ENCODE results near the gene TRPC4AP. TPM values are rescaled to one million over a fixed set of nuclear protein-coding genes. Genes with fewer than 3 reads are reported as not detected.
A peak's percentile ranks its signal among the peaks of the same experiment; 100 is the strongest.

Gene TRPC4AP
- total RNA-seq, 2 donors from 2014 or later: 72.8 to 78.6 TPM

- Mint-ChIP-seq H3K4me3 (no peak overlapping the region), H3K36me3 (ENCODE audit: insufficient read depth in 2 of 2) (peaks cover 2 to 18% of the 10 kb centered on the region in 2 donors)
These were observed 53.5 kb downstream of the TRPC4AP start for GRCh38 chr20:35039146-35039545.

DNA sequence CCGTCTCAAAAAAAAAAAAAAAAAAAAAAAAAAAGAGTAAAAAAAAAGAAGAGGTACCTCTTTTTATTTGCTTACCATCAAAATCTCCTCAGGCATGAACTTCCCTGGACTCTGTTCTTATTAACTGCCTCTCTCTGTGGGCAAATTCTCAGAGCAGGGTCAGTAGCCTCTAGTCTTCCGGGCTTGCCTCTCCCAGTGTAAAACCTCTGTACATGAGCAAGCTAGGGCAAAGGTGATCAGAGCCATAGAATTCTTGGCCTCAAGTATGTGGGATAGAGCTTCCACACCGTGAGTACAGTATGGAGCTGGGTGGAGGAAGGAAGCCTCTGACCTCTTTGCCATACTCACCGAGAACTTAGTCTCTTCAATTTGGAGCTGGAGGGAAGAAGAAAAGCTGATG lies 58.5 kb downstream of the TRPC4AP start:
- DNase-seq: no peak
- Mint-ChIP-seq H3K27me3 (ENCODE audit: low read depth) (no peaks in the 10 kb centered on the region), H3K4me1 (ENCODE audit: low read depth) (no peaks in the 10 kb centered on the region), H3K9me3 (no peaks in the 10 kb centered on the region), H3K4me3 (no peak overlapping the region), H3K36me3 (ENCODE audit: insufficient read depth in 2 of 2) (peaks cover 13 to 26% of the 10 kb centered on the region in 2 donors), H3K27ac (no peak overlapping the region)
- no peak for ATAC-seq (replicated peaks in 1 of 2)

More at GRCh38 chr20:35039146-35039545, 53.5 kb downstream of the TRPC4AP start:
- Mint-ChIP-seq H3K27ac (peak overlapping the region; percentile 80), H3K9me3 (no peaks in the 10 kb centered on the region), H3K27me3 (ENCODE audit: low read depth) (no peaks in the 10 kb centered on the region), H3K4me1 (ENCODE audit: low read depth) (no peaks in the 10 kb centered on the region)
- no peak for ATAC-seq (replicated peaks in 1 of 2)
- DNase-seq: no peak

DNA sequence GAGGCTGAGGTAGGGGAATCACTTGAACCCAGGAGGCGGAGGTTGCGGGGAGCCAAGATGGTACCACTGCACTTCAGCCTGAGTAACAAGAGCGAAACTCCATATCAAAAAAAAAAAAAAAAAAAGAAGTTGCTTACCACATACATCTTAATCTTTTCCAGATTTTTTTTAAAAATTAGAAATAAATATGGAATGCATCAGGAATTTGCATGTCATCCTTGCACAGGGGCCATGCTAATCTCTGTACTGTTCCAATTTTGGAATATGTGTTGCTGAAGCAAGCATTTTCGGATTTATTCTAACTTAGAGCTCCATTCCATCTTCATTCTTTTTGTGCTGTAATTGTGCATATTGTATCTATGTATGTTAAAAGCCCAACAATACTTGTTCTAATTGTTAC lies 62.5 kb downstream of the TRPC4AP start:
- H3K9me3 Mint-ChIP-seq: no peaks in the 10 kb centered on the region
- no peak for ATAC-seq (replicated peaks in 1 of 2)
- peak overlapping the region; percentile 60 for H3K27ac Mint-ChIP-seq
- H3K27me3 Mint-ChIP-seq (ENCODE audit: low read depth): no peaks in the 10 kb centered on the region
- H3K4me3 Mint-ChIP-seq: no peak overlapping the region
- DNase-seq: no peak
- peaks cover 6% of the 10 kb centered on the region for H3K4me1 Mint-ChIP-seq (ENCODE audit: low read depth)
- peaks cover 13 to 24% of the 10 kb centered on the region in 2 donors for H3K36me3 Mint-ChIP-seq (ENCODE audit: insufficient read depth in 2 of 2)

DNA sequence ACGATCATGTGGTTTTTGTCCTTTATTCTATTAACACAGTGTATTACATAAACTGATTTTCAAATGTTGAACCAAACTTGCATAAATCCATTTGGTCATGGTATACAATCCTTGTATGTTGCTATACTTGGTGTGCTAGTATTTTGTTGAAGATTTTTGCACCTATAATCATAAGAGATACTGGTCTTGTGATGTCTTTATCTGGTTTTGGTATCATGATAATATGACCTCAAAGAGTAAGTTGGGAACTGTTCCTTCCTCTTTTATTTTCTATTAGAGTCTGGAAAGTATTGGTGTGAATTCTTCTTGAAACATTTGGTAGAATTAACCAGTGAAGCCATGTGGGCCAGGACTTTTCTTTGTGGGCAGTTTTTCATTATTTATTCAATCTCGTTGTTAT lies 65.3 kb downstream of the TRPC4AP start:
- H3K9me3 Mint-ChIP-seq: no peaks in the 10 kb centered on the region
- DNase-seq (no peak), ATAC-seq (replicated peaks in 1 of 2) (no peak)
- peaks cover 6% of the 10 kb centered on the region for H3K4me1 Mint-ChIP-seq (ENCODE audit: low read depth)
- no peaks in the 10 kb centered on the region for H3K27me3 Mint-ChIP-seq (ENCODE audit: low read depth)
- no peak overlapping the region for H3K4me3 Mint-ChIP-seq
- H3K36me3 Mint-ChIP-seq (ENCODE audit: insufficient read depth in 2 of 2): peaks cover 5 to 12% of the 10 kb centered on the region in 2 donors
- H3K27ac Mint-ChIP-seq: peak overlapping the region; percentile 60

DNA sequence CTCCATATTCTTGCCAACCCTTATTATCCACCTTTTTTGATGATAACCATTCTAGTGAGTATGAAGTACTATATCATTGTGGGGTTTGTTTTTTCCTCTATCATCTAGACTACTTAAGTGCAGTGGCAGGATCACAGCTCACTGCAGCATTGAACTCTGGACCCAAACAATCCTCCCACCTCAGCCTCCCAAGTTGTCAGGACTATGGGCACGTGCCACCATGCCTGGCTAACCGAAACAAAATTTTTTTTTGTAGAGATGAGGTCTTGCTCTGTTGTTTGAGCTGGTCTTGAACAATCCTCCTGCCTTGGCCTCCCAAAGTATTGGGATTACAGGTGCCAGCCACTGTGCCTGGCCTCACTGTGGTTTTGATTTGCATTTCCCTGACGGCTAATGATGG lies 67.5 kb downstream of the TRPC4AP start:
- H3K36me3 Mint-ChIP-seq (ENCODE audit: insufficient read depth in 2 of 2): peaks cover 1 to 3% of the 10 kb centered on the region in 2 donors
- no peaks in the 10 kb centered on the region for H3K9me3 Mint-ChIP-seq
- no peak overlapping the region for H3K27ac Mint-ChIP-seq
- no peak for DNase-seq
- ATAC-seq (replicated peaks in 1 of 2): no peak
- no peak overlapping the region for H3K4me3 Mint-ChIP-seq
- H3K4me1 Mint-ChIP-seq (ENCODE audit: low read depth): peaks cover 6% of the 10 kb centered on the region
- no peaks in the 10 kb centered on the region for H3K27me3 Mint-ChIP-seq (ENCODE audit: low read depth)

- no peaks in the 10 kb centered on the region for H3K27me3 Mint-ChIP-seq (ENCODE audit: low read depth)
- peaks cover 3% of the 10 kb centered on the region in 2 donors for H3K36me3 Mint-ChIP-seq (ENCODE audit: insufficient read depth in 2 of 2)
- ATAC-seq (replicated peaks in 1 of 2) (no peak), DNase-seq (no peak)
- H3K27ac Mint-ChIP-seq: no peak overlapping the region
- peaks cover 6% of the 10 kb centered on the region for H3K4me1 Mint-ChIP-seq (ENCODE audit: low read depth)
- no peak overlapping the region for H3K4me3 Mint-ChIP-seq
- H3K9me3 Mint-ChIP-seq: no peaks in the 10 kb centered on the region
These were observed 69.0 kb downstream of the TRPC4AP start for GRCh38 chr20:35023624-35024023.

- Mint-ChIP-seq H3K27ac (no peak overlapping the region), H3K4me3 (no peak overlapping the region), H3K4me1 (ENCODE audit: low read depth) (no peaks in the 10 kb centered on the region), H3K9me3 (no peaks in the 10 kb centered on the region), H3K27me3 (ENCODE audit: low read depth) (no peaks in the 10 kb centered on the region), H3K36me3 (ENCODE audit: insufficient read depth in 2 of 2) (peaks cover 3% of the 10 kb centered on the region in 2 donors)
- no peak for ATAC-seq (replicated peaks in 1 of 2)
- no peak for DNase-seq
These were observed 70.8 kb downstream of the TRPC4AP start for GRCh38 chr20:35021831-35022230.

GRCh38 chr20:35021063-35021462 lies 71.5 kb downstream of the TRPC4AP start:
- Mint-ChIP-seq H3K27ac (peak overlapping the region; percentile 12), H3K9me3 (no peaks in the 10 kb centered on the region), H3K36me3 (ENCODE audit: insufficient read depth in 2 of 2) (peaks cover 3% of the 10 kb centered on the region in 2 donors), H3K4me3 (no peak overlapping the region), H3K4me1 (ENCODE audit: low read depth) (no peaks in the 10 kb centered on the region), H3K27me3 (ENCODE audit: low read depth) (no peaks in the 10 kb centered on the region)
- ATAC-seq (replicated peaks in 1 of 2) (no peak), DNase-seq (no peak)

- H3K27ac Mint-ChIP-seq: peak overlapping the region; percentile 40
- ATAC-seq (replicated peaks in 1 of 2): no peak
- H3K4me3 Mint-ChIP-seq: no peak overlapping the region
- H3K4me1 Mint-ChIP-seq (ENCODE audit: low read depth): no peaks in the 10 kb centered on the region
- no peaks in the 10 kb centered on the region for H3K9me3 Mint-ChIP-seq
- peaks cover 3 to 6% of the 10 kb centered on the region in 2 donors for H3K36me3 Mint-ChIP-seq (ENCODE audit: insufficient read depth in 2 of 2)
- no peaks in the 10 kb centered on the region for H3K27me3 Mint-ChIP-seq (ENCODE audit: low read depth)
- no peak for DNase-seq
These were observed 72.3 kb downstream of the TRPC4AP start for GRCh38 chr20:35020108-35020928.

GRCh38 chr20:35018590-35019371 lies 73.8 kb downstream of the TRPC4AP start:
- H3K4me1 Mint-ChIP-seq (ENCODE audit: low read depth): no peaks in the 10 kb centered on the region
- H3K27me3 Mint-ChIP-seq (ENCODE audit: low read depth): no peaks in the 10 kb centered on the region
- H3K27ac Mint-ChIP-seq: no peak overlapping the region
- H3K9me3 Mint-ChIP-seq: no peaks in the 10 kb centered on the region
- H3K36me3 Mint-ChIP-seq (ENCODE audit: insufficient read depth in 2 of 2): peaks cover 2 to 11% of the 10 kb centered on the region in 2 donors
- no peak for DNase-seq
- H3K4me3 Mint-ChIP-seq: no peak overlapping the region
- ATAC-seq (replicated peaks in 1 of 2): no peak

GRCh38 chr20:35017099-35017835 lies 75.3 kb downstream of the TRPC4AP start:
- no peaks in the 10 kb centered on the region for H3K9me3 Mint-ChIP-seq
- peaks cover 2 to 12% of the 10 kb centered on the region in 2 donors for H3K36me3 Mint-ChIP-seq (ENCODE audit: insufficient read depth in 2 of 2)
- DNase-seq: no peak
- no peaks in the 10 kb centered on the region for H3K4me1 Mint-ChIP-seq (ENCODE audit: low read depth)
- no peak overlapping the region for H3K4me3 Mint-ChIP-seq
- no peak overlapping the region for H3K27ac Mint-ChIP-seq
- no peaks in the 10 kb centered on the region for H3K27me3 Mint-ChIP-seq (ENCODE audit: low read depth)
- ATAC-seq (replicated peaks in 1 of 2): no peak

GRCh38 chr20:35015863-35016193 lies 76.8 kb downstream of the TRPC4AP start:
- H3K36me3 Mint-ChIP-seq (ENCODE audit: insufficient read depth in 2 of 2): peaks cover 5 to 18% of the 10 kb centered on the region in 2 donors
- H3K4me3 Mint-ChIP-seq: no peak overlapping the region
- H3K27ac Mint-ChIP-seq: no peak overlapping the region
- no peak for DNase-seq
- no peaks in the 10 kb centered on the region for H3K27me3 Mint-ChIP-seq (ENCODE audit: low read depth)
- no peak for ATAC-seq (replicated peaks in 1 of 2)
- no peaks in the 10 kb centered on the region for H3K9me3 Mint-ChIP-seq
- no peaks in the 10 kb centered on the region for H3K4me1 Mint-ChIP-seq (ENCODE audit: low read depth)

GRCh38 chr20:35014537-35014936 lies 78.1 kb downstream of the TRPC4AP start:
- Mint-ChIP-seq H3K4me1 (ENCODE audit: low read depth) (no peaks in the 10 kb centered on the region), H3K36me3 (ENCODE audit: insufficient read depth in 2 of 2) (peaks cover 3 to 24% of the 10 kb centered on the region in 2 donors), H3K9me3 (no peaks in the 10 kb centered on the region), H3K4me3 (no peak overlapping the region), H3K27me3 (ENCODE audit: low read depth) (no peaks in the 10 kb centered on the region), H3K27ac (peak overlapping the region; percentile 62)
- DNase-seq: no peak
- ATAC-seq (replicated peaks in 1 of 2): no peak

All from activated T-cell treated with anti-CD3 and anti-CD28 coated beads, Interleukin-2, amount 50 U/mL, for 72 hours (primary cell).